Measurements from ENCODE around the gene FERD3L.

The FERD3L gene

GRCh38 chr7:19117091-19117869, 27.9 kb downstream of the FERD3L start, which contains the start of gene TWIST1:
Gene TWIST1 (minus strand): TSS chr7:19117636. CDS start chr7:19117321, 315 bp downstream.
- DNase-seq (ENCODE audit: low read depth in 2 of 2) = no peak

GRCh38 chr7:19116121-19117090, 28.8 kb downstream of the FERD3L start:
- DNase-seq (ENCODE audit: low read depth in 2 of 2) = no peak

GRCh38 chr7:19114551-19114855, 30.7 kb downstream of the FERD3L start:
- DNase-seq (ENCODE audit: low read depth in 2 of 2) = no peak

GRCh38 chr7:19113855-19114550, 31.2 kb downstream of the FERD3L start:
- DNase-seq (ENCODE audit: low read depth in 2 of 2) = no peak

GRCh38 chr7:19113002-19113350, 32.2 kb downstream of the FERD3L start:
- no peak for DNase-seq (ENCODE audit: low read depth in 2 of 2)

GRCh38 chr7:19112274-19113001, 32.8 kb downstream of the FERD3L start:
- no peak for DNase-seq (ENCODE audit: low read depth in 2 of 2)

GRCh38 chr7:19111474-19112273, 33.5 kb downstream of the FERD3L start:
- DNase-seq (ENCODE audit: low read depth in 2 of 2) = no peak

GRCh38 chr7:19110776-19111175, 34.4 kb downstream of the FERD3L start:
- DNase-seq (ENCODE audit: low read depth in 2 of 2) = no peak

- no peak for DNase-seq (ENCODE audit: low read depth in 2 of 2)
Measured at GRCh38 chr7:19110026-19110730, 35.0 kb downstream of the FERD3L start.

- no peak for DNase-seq (ENCODE audit: low read depth in 2 of 2)
Measured at GRCh38 chr7:19109000-19109946, 35.9 kb downstream of the FERD3L start.

GRCh38 chr7:19107356-19108146, 37.7 kb downstream of the FERD3L start:
- no peak for DNase-seq (ENCODE audit: low read depth in 2 of 2)

- no peak for DNase-seq (ENCODE audit: low read depth in 2 of 2)
Measured at GRCh38 chr7:19107081-19107355, 38.2 kb downstream of the FERD3L start.

GRCh38 chr7:19106241-19107080, 38.8 kb downstream of the FERD3L start:
- no peak for DNase-seq (ENCODE audit: low read depth in 2 of 2)

- DNase-seq (ENCODE audit: low read depth in 2 of 2) = no peak
Measured at GRCh38 chr7:19105546-19105945, 39.7 kb downstream of the FERD3L start.

GRCh38 chr7:19104811-19105210, 40.4 kb downstream of the FERD3L start:
- DNase-seq (ENCODE audit: low read depth in 2 of 2) = no peak

- DNase-seq (ENCODE audit: low read depth in 2 of 2) = no peak
Measured at GRCh38 chr7:19102884-19103283, 42.3 kb downstream of the FERD3L start.

- DNase-seq (ENCODE audit: low read depth in 2 of 2) = no peak
Measured at GRCh38 chr7:19101909-19102308, 43.3 kb downstream of the FERD3L start.
